ENCODE results near the gene ADAT2.

The ADAT2 gene

GRCh38 chr6:143397227-143398222 lies 53.0 kb downstream of the ADAT2 start:
- DNase-seq (ENCODE audit: low spot score): no peak
- Mint-ChIP-seq H3K27ac (no peak overlapping the region), H3K36me3 (ENCODE audit: low read depth) (no peaks in the 10 kb centered on the region), H3K9me3 (no peaks in the 10 kb centered on the region), H3K4me3 (no peak overlapping the region), H3K4me1 (ENCODE audit: low read depth) (peaks cover 13% of the 10 kb centered on the region), H3K27me3 (ENCODE audit: low read depth) (no peaks in the 10 kb centered on the region)

- H3K4me3 Mint-ChIP-seq: no peak overlapping the region
- peaks cover 13% of the 10 kb centered on the region for H3K4me1 Mint-ChIP-seq (ENCODE audit: low read depth)
- H3K9me3 Mint-ChIP-seq: no peaks in the 10 kb centered on the region
- no peak overlapping the region for H3K27ac Mint-ChIP-seq
- DNase-seq (ENCODE audit: low spot score): no peak
- no peaks in the 10 kb centered on the region for H3K36me3 Mint-ChIP-seq (ENCODE audit: low read depth)
- no peaks in the 10 kb centered on the region for H3K27me3 Mint-ChIP-seq (ENCODE audit: low read depth)
These were observed 53.8 kb downstream of the ADAT2 start for GRCh38 chr6:143396497-143397226.

DNA sequence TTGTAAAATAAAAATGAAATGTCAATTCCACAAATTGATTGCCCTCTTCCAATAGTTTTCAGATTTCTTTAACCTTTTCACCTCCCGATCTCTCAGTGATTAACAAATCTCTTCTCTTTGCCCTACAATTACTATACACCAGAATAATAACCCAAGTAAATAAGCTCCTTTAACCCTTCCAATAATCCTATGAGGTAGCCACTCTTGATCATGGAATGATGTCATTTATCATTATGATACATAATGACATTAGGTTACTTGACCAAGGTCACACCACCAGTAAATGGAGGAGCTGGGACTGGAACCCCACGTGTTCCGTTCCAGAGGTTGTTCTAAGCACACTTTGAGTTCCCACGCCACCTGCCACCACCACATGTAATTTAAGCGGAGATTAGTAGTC lies 54.8 kb downstream of the ADAT2 start:
- Mint-ChIP-seq H3K4me3 (no peak overlapping the region), H3K27me3 (ENCODE audit: low read depth) (no peaks in the 10 kb centered on the region), H3K36me3 (ENCODE audit: low read depth) (no peaks in the 10 kb centered on the region), H3K27ac (no peak overlapping the region), H3K9me3 (no peaks in the 10 kb centered on the region), H3K4me1 (ENCODE audit: low read depth) (peaks cover 8% of the 10 kb centered on the region)
- DNase-seq (ENCODE audit: low spot score): no peak

GRCh38 chr6:143394389-143394788 lies 56.1 kb downstream of the ADAT2 start:
- no peak for DNase-seq (ENCODE audit: low spot score)
- Mint-ChIP-seq H3K36me3 (ENCODE audit: low read depth) (no peaks in the 10 kb centered on the region), H3K4me1 (ENCODE audit: low read depth) (no peaks in the 10 kb centered on the region), H3K27ac (no peak overlapping the region), H3K9me3 (no peaks in the 10 kb centered on the region), H3K27me3 (ENCODE audit: low read depth) (no peaks in the 10 kb centered on the region), H3K4me3 (no peak overlapping the region)

- no peak for DNase-seq (ENCODE audit: low spot score)
- Mint-ChIP-seq H3K4me1 (ENCODE audit: low read depth) (no peaks in the 10 kb centered on the region), H3K4me3 (no peak overlapping the region), H3K36me3 (ENCODE audit: low read depth) (no peaks in the 10 kb centered on the region), H3K27me3 (ENCODE audit: low read depth) (no peaks in the 10 kb centered on the region), H3K9me3 (no peaks in the 10 kb centered on the region), H3K27ac (no peak overlapping the region)
These were observed 60.2 kb downstream of the ADAT2 start for GRCh38 chr6:143390278-143390677.

DNA sequence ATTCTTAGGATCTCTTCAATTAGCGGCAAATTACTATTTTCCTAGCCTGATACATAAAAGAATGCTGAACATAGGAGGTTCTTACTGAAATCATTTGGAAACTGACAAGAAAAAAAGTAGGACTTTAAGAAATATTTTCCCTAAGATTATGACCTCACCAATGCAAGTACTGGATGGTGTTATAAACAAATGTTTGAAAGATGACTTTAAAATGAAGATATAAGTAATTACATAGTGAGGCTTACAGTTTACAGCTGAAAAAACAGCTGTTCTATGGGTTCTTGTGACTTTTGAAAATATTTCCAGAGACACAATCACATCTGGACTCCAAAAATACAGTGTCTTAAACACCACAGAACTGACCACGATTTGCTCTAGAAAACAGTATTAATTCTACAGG lies 64.9 kb downstream of the ADAT2 start:
- H3K9me3 Mint-ChIP-seq: no peaks in the 10 kb centered on the region
- no peak overlapping the region for H3K27ac Mint-ChIP-seq
- no peaks in the 10 kb centered on the region for H3K4me1 Mint-ChIP-seq (ENCODE audit: low read depth)

DNA sequence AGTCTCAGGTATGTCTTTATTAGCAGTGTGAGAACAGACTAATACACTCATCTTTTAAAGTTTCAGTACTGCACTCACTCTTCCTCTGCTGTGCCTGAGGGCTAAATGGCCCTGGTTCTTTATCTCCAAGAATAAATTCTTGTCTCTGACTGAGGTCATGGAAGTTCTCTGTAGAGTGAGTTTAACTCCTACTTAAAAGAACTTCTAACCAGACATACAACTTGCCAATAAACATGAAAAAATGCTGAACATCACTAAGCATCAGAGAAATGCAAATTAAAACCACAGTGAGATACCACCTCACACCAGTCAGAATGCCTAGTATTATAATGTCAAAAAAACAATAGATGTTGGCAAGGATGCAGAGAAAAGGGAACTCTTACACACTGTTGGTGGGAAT lies 73.6 kb downstream of the ADAT2 start:
- H3K27me3 Mint-ChIP-seq (ENCODE audit: low read depth): peaks cover 11% of the 10 kb centered on the region
- H3K9me3 Mint-ChIP-seq: peaks cover 6% of the 10 kb centered on the region
- H3K36me3 Mint-ChIP-seq (ENCODE audit: low read depth): no peaks in the 10 kb centered on the region
- H3K4me3 Mint-ChIP-seq: no peak overlapping the region
- H3K4me1 Mint-ChIP-seq (ENCODE audit: low read depth): no peaks in the 10 kb centered on the region
- H3K27ac Mint-ChIP-seq: no peak overlapping the region
- DNase-seq (ENCODE audit: low spot score): no peak

More for the DNA sequence above, 64.9 kb downstream of the ADAT2 start:
- Mint-ChIP-seq H3K36me3 (ENCODE audit: low read depth) (no peaks in the 10 kb centered on the region), H3K27me3 (ENCODE audit: low read depth) (no peaks in the 10 kb centered on the region), H3K4me3 (no peak overlapping the region)
- no peak for DNase-seq (ENCODE audit: low spot score)

DNA sequence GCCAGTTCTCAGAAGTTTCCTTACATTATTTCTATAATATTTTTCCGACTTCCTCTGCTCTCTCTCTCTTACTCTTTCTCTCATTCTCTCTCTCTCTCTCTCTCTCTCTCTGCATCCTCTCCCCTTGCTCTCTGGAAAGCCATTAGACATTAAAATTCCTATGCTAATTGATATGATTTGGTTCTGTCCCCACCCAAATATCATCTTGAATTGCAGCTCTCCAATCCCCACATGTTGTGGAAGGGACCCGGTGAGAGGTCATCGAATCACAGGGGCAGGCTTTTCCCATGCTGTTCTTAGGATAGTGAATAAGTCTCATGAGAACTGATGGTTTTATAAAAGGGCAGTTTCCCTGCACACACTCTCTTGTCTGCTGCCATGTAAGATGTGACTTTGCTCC lies 74.1 kb downstream of the ADAT2 start:
- H3K9me3 Mint-ChIP-seq: peaks cover 6% of the 10 kb centered on the region
- H3K27ac Mint-ChIP-seq: no peak overlapping the region
- peaks cover 11% of the 10 kb centered on the region for H3K27me3 Mint-ChIP-seq (ENCODE audit: low read depth)
- no peaks in the 10 kb centered on the region for H3K4me1 Mint-ChIP-seq (ENCODE audit: low read depth)
- no peak overlapping the region for H3K4me3 Mint-ChIP-seq
- DNase-seq (ENCODE audit: low spot score): no peak
- no peaks in the 10 kb centered on the region for H3K36me3 Mint-ChIP-seq (ENCODE audit: low read depth)

- peaks cover 6% of the 10 kb centered on the region for H3K9me3 Mint-ChIP-seq
- no peak for DNase-seq (ENCODE audit: low spot score)
- no peaks in the 10 kb centered on the region for H3K4me1 Mint-ChIP-seq (ENCODE audit: low read depth)
- no peak overlapping the region for H3K4me3 Mint-ChIP-seq
- no peaks in the 10 kb centered on the region for H3K36me3 Mint-ChIP-seq (ENCODE audit: low read depth)
- H3K27ac Mint-ChIP-seq: no peak overlapping the region
- H3K27me3 Mint-ChIP-seq (ENCODE audit: low read depth): peaks cover 11% of the 10 kb centered on the region
These were observed 75.4 kb downstream of the ADAT2 start for GRCh38 chr6:143375022-143375585.

- Mint-ChIP-seq H3K27ac (no peak overlapping the region), H3K4me1 (ENCODE audit: low read depth) (no peaks in the 10 kb centered on the region), H3K27me3 (ENCODE audit: low read depth) (peaks cover 6% of the 10 kb centered on the region), H3K9me3 (peaks cover 6% of the 10 kb centered on the region), H3K36me3 (ENCODE audit: low read depth) (no peaks in the 10 kb centered on the region), H3K4me3 (no peak overlapping the region)
- DNase-seq (ENCODE audit: low spot score): no peak
These were observed 76.5 kb downstream of the ADAT2 start for GRCh38 chr6:143374014-143374413.

Measured in T-helper 2 cell treated with Interferon-gamma antibody and Interleukin-4, amounts not matched to agents 5 μg/mL and 100 μg/mL, for 36 hours (primary cell).